Upper lobe of left lung (tissue), 6 donors: ENCODE results near the gene SERPINB12. TPM values are rescaled to one million over a fixed set of nuclear protein-coding genes. Genes with fewer than 3 reads are reported as not detected.

Experiments used
- ATAC-seq, 2 donors: fragments of 200-7000 bp; cut with Tn5 transposase; one replicate each; pipeline ENCODE4 v1.9.1; 2022; ENCODE audit warnings: mild to moderate bottlenecking in 2 of 2, moderate library complexity in 2 of 2; ENCODE audit not compliant: low FRiP score in 2 of 2
- DNase-seq, 2 donors: peaks; one replicate each; pipeline ENCODE4 v3.0.0-alpha.2; 2019 to 2020
- H3K27ac ChIP-seq, 4 donors: fragments of 200-600 bp; sonication (generic); one replicate each; pipeline ENCODE4 v1.5.1; 2016 to 2019
- H3K27me3 ChIP-seq, 4 donors: fragments of 200-600 bp; sonication (generic); one replicate each; pipeline ENCODE4 v1.5.1; 2017 to 2019
- H3K36me3 ChIP-seq, 4 donors: fragments of 200-600 bp; sonication (generic); one replicate each; pipeline ENCODE4 v1.5.1; 2016 to 2019
- H3K4me1 ChIP-seq, 4 donors: fragments of 200-600 bp; sonication (generic); one replicate each; pipeline ENCODE4 v1.5.1; 2018 to 2019
- H3K4me3 ChIP-seq, 4 donors: fragments of 200-600 bp; sonication (generic); one replicate each; pipeline ENCODE4 v1.5.1; 2017 to 2019; ENCODE audit warnings: mild to moderate bottlenecking in 2 of 4, moderate library complexity in 1 of 4
- H3K9me3 ChIP-seq, 4 donors: fragments of 200-600 bp; sonication (generic); one replicate each; pipeline ENCODE4 v1.5.1; 2018 to 2019
- CTCF ChIP-seq, 6 experiments: fragments of 450-650 bp in 4 of 6; fragments of 200-600 bp in 2 of 6; sonication (generic) in 2 of 6; IDR thresholded peaks; one replicate each; pipeline ENCODE4 v1.5.1; 2016 to 2019; ENCODE audit warnings: antibody characterized with exemption in 6 of 6
- EP300 ChIP-seq, 4 donors: sonication (generic); formaldehyde crosslinking; IDR thresholded peaks; one replicate each; pipeline ENCODE4 v1.5.1; 2017; ENCODE audit warnings: antibody characterized with exemption in 4 of 4, control low read depth in 2 of 4
- POLR2A ChIP-seq, 4 donors: fragments of 450-650 bp; IDR thresholded peaks; one replicate each; pipeline ENCODE4 v1.5.1; 2016 to 2017; ENCODE audit warnings: antibody characterized with exemption in 4 of 4, mild to moderate bottlenecking in 2 of 4
- POLR2AphosphoS5 ChIP-seq, 2 donors: sonication (generic); formaldehyde crosslinking; IDR thresholded peaks; one replicate each; pipeline ENCODE4 v1.5.1; 2017; ENCODE audit warnings: antibody characterized with exemption in 2 of 2
- WGBS, 2 donors: methylation state at CpG; one replicate each; pipeline ENCODE4 v1.1.5; 2017 to 2018; 5-methylcytosine and 5-hydroxymethylcytosine counted together
- total RNA-seq, 6 donors: library from RNA; depleted of rRNA in 4 of 6; stranded (reverse); fragments of >200 nt in 4 of 6; gene quantifications; one replicate each; pipeline versions ENCODE4 v1.1.0 to v1.2.1, GENCODE V29; 2016 to 2021
- donor health status: DM: no; HTN: no; CAD: no; lungs with moderate emphysema.
- donor health status: DM: no; HTN: yes; CAD: no; lungs with severe emphysema.

Gene SERPINB12
- total RNA-seq, 6 donors from 2014 or later = not detected

- no peak overlapping the region for H3K4me3 ChIP-seq
- no peak overlapping the region for H3K27ac ChIP-seq
- no peaks in the 10 kb centered on the region for H3K4me1 ChIP-seq
- DNase-seq (no peak), ATAC-seq (no peak)
- TF ChIP-seq POLR2A (IDR thresholded peaks at IDR 0.05) (no peak), EP300 (IDR thresholded peaks at IDR 0.05) (no peak), CTCF (IDR thresholded peaks at IDR 0.05) (no peak), POLR2AphosphoS5 (IDR thresholded peaks at IDR 0.05) (no peak)
- no peaks in the 10 kb centered on the region for H3K9me3 ChIP-seq
- no peaks in the 10 kb centered on the region for H3K36me3 ChIP-seq
- WGBS, 2 donors = 31% methylated on average over 3 of the region's 3 CpGs
- no peaks in the 10 kb centered on the region for H3K27me3 ChIP-seq
Observed at GRCh38 chr18:63508596-63508995, 33.6 kb upstream of the SERPINB12 start.

GRCh38 chr18:63511285-63511684 is 30.9 kb upstream of the SERPINB12 start:
- H3K27me3 ChIP-seq = no peaks in the 10 kb centered on the region
- DNase-seq = no peak
- 30 to 32% methylated on average over 7 of the region's 7 CpGs for whole genome bisulfite sequencing, 2 donors
- H3K9me3 ChIP-seq = no peaks in the 10 kb centered on the region
- H3K4me3 ChIP-seq = no peak overlapping the region
- ATAC-seq = no peak
- H3K4me1 ChIP-seq = no peaks in the 10 kb centered on the region
- no peaks in the 10 kb centered on the region for H3K36me3 ChIP-seq
- no peak overlapping the region for H3K27ac ChIP-seq
- TF ChIP-seq CTCF (IDR thresholded peaks at IDR 0.05) (peak in 3 of 6 experiments; percentile 10 to 22 (median 16)), POLR2A (IDR thresholded peaks at IDR 0.05) (no peak)

GRCh38 chr18:63514326-63514725 is 27.8 kb upstream of the SERPINB12 start:
- ATAC-seq (no peak), DNase-seq (no peak)
- no peaks in the 10 kb centered on the region for H3K27me3 ChIP-seq
- H3K4me3 ChIP-seq = no peak overlapping the region
- no peaks in the 10 kb centered on the region for H3K9me3 ChIP-seq
- H3K36me3 ChIP-seq = no peaks in the 10 kb centered on the region
- TF ChIP-seq POLR2AphosphoS5 (IDR thresholded peaks at IDR 0.05) (no peak), POLR2A (IDR thresholded peaks at IDR 0.05) (no peak), EP300 (IDR thresholded peaks at IDR 0.05) (no peak), CTCF (IDR thresholded peaks at IDR 0.05) (no peak)
- H3K27ac ChIP-seq = no peak overlapping the region
- WGBS, 2 donors = 64 to 67% methylated on average over 6 of the region's 6 CpGs
- H3K4me1 ChIP-seq = peaks cover 0 to 5% (median 0%) of the 10 kb centered on the region in 4 donors

- H3K36me3 ChIP-seq = no peaks in the 10 kb centered on the region
- H3K27ac ChIP-seq = no peak overlapping the region
- no peak for DNase-seq
- 58 to 65% methylated on average over 9 of the region's 9 CpGs for WGBS, 2 donors
- H3K4me3 ChIP-seq = no peak overlapping the region
- TF ChIP-seq POLR2AphosphoS5 (IDR thresholded peaks at IDR 0.05) (no peak), EP300 (IDR thresholded peaks at IDR 0.05) (no peak), CTCF (IDR thresholded peaks at IDR 0.05) (peak in 1 of 6 experiments; percentile 13)
- peaks cover 0 to 5% (median 0%) of the 10 kb centered on the region in 4 donors for H3K4me1 ChIP-seq
- H3K27me3 ChIP-seq = no peaks in the 10 kb centered on the region
- no peaks in the 10 kb centered on the region for H3K9me3 ChIP-seq
- no peak for ATAC-seq
Observed at GRCh38 chr18:63514888-63515678, 27.1 kb upstream of the SERPINB12 start.

- no peaks in the 10 kb centered on the region for H3K27me3 ChIP-seq
- no peaks in the 10 kb centered on the region for H3K36me3 ChIP-seq
- TF ChIP-seq CTCF (IDR thresholded peaks at IDR 0.05) = no peak
- no peak for TF ChIP-seq EP300 (IDR thresholded peaks at IDR 0.05)
- TF ChIP-seq POLR2A (IDR thresholded peaks at IDR 0.05) = no peak
- no peak for TF ChIP-seq POLR2AphosphoS5 (IDR thresholded peaks at IDR 0.05)
- no peak for ATAC-seq
- no peak overlapping the region for H3K4me3 ChIP-seq
- DNase-seq = no peak
- peaks cover 0 to 5% (median 0%) of the 10 kb centered on the region in 4 donors for H3K4me1 ChIP-seq
- no peak overlapping the region for H3K27ac ChIP-seq
- 62 to 92% methylated on average over 1 of the region's 1 CpG for WGBS, 2 donors
- no peaks in the 10 kb centered on the region for H3K9me3 ChIP-seq
Observed at GRCh38 chr18:63515801-63516200, 26.4 kb upstream of the SERPINB12 start.
